Measurements from ENCODE around the gene WRAP73. TPM values are rescaled to one million over a fixed set of nuclear protein-coding genes. Genes with fewer than 3 reads are reported as not detected.

Gene WRAP73
- total and polyA plus RNA-seq, 5 donors = 8.7 to 13.9 (median 12.5) TPM

DNA sequence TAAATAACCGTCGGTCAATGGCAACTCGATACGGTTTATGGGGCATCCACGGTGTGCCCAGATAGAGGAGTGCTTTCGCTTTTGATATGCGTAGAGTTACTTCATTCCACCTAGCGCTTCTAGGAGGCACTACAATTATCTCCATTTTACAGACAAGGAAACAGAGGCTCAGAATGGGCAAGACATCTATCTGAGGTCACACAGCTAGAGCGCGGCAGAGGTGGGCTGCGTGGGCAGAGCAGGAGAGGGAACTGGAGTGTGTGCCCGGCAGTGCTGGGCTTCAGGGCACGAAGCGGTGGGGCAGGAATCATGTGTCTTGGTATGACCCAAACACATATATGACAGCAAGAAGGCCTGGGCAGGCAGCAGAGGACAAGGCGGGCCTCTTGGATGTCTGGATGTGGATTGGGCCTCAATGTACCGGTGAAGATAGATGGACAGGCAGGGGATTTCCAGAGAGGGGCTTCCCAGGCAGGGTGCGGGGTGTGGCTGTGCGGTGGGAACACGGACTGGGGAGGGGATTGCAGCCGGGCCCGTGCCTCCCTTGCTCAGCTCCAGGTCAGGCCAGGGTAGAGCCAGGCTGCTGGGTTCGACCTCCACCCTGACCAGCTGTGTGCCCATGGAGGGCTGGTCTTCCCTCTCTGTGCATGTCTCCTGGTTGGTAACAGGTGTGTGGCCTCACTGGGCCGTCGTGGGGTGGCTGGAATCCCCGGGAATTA is 23.6 kb upstream of the WRAP73 start:
- H3K4me1 ChIP-seq (ENCODE audit: control insufficient read depth, insufficient read depth, low read length) = no peaks in the 10 kb centered on the region
- intact Hi-C loops (cut with DNase I) = no loop called here
- WGBS = 89% methylated on average over 25 of the region's 25 CpGs
- H3K9me3 ChIP-seq (ENCODE audit: control insufficient read depth, low read length) = no peaks in the 10 kb centered on the region
- ATAC-seq (no peak), DNase-seq (peak; percentile 6 to 40 (median 36))
- H3K4me3 ChIP-seq (ENCODE audit: low read length) = no peak overlapping the region
- no peak overlapping the region for H3K27ac ChIP-seq (ENCODE audit: low read length)
- no peaks in the 10 kb centered on the region for H3K27me3 ChIP-seq (ENCODE audit: control insufficient read depth, insufficient read depth)

GRCh38 chr1:3672971-3673361 is 23.1 kb upstream of the WRAP73 start:
- intact Hi-C loops (cut with DNase I) = no loop called here

GRCh38 chr1:3672231-3672970 is 22.5 kb upstream of the WRAP73 start:
- H3K4me1 ChIP-seq (ENCODE audit: control insufficient read depth, insufficient read depth, low read length) = no peaks in the 10 kb centered on the region
- no peaks in the 10 kb centered on the region for H3K9me3 ChIP-seq (ENCODE audit: control insufficient read depth, low read length)
- peak in 2 of 3 donors; percentile 4 to 13 for DNase-seq
- WGBS = 80% methylated on average over 21 of the region's 21 CpGs
- intact Hi-C loops (cut with DNase I) = no loop called here
- ATAC-seq = no peak
- no peaks in the 10 kb centered on the region for H3K27me3 ChIP-seq (ENCODE audit: control insufficient read depth, insufficient read depth)
- no peak overlapping the region for H3K27ac ChIP-seq (ENCODE audit: low read length)
- H3K4me3 ChIP-seq (ENCODE audit: low read length) = no peak overlapping the region

More at GRCh38 chr1:3672971-3673361, 23.1 kb upstream of the WRAP73 start:
- no peak overlapping the region for H3K4me3 ChIP-seq (ENCODE audit: low read length)
- no peaks in the 10 kb centered on the region for H3K9me3 ChIP-seq (ENCODE audit: control insufficient read depth, low read length)
- DNase-seq (peak in 2 of 3 donors; percentile 10 to 28), ATAC-seq (no peak)
- WGBS = 85% methylated on average over 17 of the region's 17 CpGs
- no peaks in the 10 kb centered on the region for H3K27me3 ChIP-seq (ENCODE audit: control insufficient read depth, insufficient read depth)
- H3K4me1 ChIP-seq (ENCODE audit: control insufficient read depth, insufficient read depth, low read length) = no peaks in the 10 kb centered on the region
- H3K27ac ChIP-seq (ENCODE audit: low read length) = no peak overlapping the region

DNA sequence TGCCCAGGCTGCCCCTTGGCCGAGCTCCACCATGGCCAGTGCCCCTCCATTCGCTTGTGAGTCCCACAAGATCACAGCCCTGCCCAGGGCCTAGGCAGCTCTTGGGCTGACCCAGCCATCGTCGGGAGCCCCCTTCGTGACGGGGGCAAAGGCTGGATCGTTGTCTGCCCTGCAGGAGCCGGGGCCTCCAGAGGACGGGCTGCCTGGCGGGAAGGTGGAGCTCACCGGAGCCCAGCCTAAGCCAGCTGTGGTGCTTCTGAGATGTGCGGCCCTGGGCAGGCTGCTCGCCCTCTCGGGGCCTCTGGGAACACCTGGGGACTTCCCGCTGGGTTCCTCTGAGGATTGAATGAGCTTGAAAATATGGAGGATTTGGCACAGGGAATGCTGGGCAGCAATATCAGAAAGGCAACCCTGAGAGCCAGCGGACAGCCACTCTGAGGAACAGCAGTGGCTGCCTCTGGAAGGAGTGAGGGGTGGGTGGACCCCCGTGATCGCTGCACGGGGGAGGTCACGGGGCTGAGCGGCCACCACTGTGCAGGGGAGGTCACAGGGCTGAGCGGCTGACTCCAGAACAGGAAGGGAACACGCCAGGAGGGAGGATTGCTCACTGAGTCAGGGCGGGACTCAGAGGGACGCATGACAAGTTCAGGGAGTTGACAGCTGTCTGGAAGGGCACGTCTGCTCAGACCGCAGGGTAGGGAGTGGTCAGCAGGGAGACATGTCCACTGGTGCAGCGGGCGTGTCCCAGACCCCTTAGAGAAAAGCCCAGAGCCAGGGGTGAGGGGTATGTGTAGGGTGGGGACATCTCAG is 21.7 kb upstream of the WRAP73 start:
- no peaks in the 10 kb centered on the region for H3K27me3 ChIP-seq (ENCODE audit: control insufficient read depth, insufficient read depth)
- intact Hi-C loops (cut with DNase I) = no loop called here
- no peaks in the 10 kb centered on the region for H3K4me1 ChIP-seq (ENCODE audit: control insufficient read depth, insufficient read depth, low read length)
- ATAC-seq = peak in 1 of 2 donors; percentile 7
- H3K4me3 ChIP-seq (ENCODE audit: low read length) = no peak overlapping the region
- H3K9me3 ChIP-seq (ENCODE audit: control insufficient read depth, low read length) = no peaks in the 10 kb centered on the region
- H3K27ac ChIP-seq (ENCODE audit: low read length) = no peak overlapping the region
- WGBS = 52% methylated on average over 29 of the region's 29 CpGs
- peak in 2 of 3 donors; percentile 15 to 31 for DNase-seq

GRCh38 chr1:3670823-3671265 is 20.9 kb upstream of the WRAP73 start:
- peak in 1 of 3 donors; percentile 50 for DNase-seq

GRCh38 chr1:3669971-3670431 is 20.1 kb upstream of the WRAP73 start:
- Histone ChIP-seq H3K9me3 (ENCODE audit: control insufficient read depth, low read length) (no peaks in the 10 kb centered on the region), H3K27ac (ENCODE audit: low read length) (no peak overlapping the region), H3K4me1 (ENCODE audit: control insufficient read depth, insufficient read depth, low read length) (no peaks in the 10 kb centered on the region), H3K27me3 (ENCODE audit: control insufficient read depth, insufficient read depth) (no peaks in the 10 kb centered on the region), H3K4me3 (ENCODE audit: low read length) (no peak overlapping the region)
- intact Hi-C loops (cut with DNase I) = no loop called here
- WGBS = 92% methylated on average over 9 of the region's 9 CpGs
- DNase-seq = peak in 2 of 3 donors; percentile 5 to 11
- ATAC-seq = no peak

More at GRCh38 chr1:3670823-3671265, 20.9 kb upstream of the WRAP73 start:
- intact Hi-C loops (cut with DNase I) = no loop called here
- Histone ChIP-seq H3K27ac (ENCODE audit: low read length) (no peak overlapping the region), H3K4me1 (ENCODE audit: control insufficient read depth, insufficient read depth, low read length) (no peaks in the 10 kb centered on the region), H3K9me3 (ENCODE audit: control insufficient read depth, low read length) (no peaks in the 10 kb centered on the region), H3K27me3 (ENCODE audit: control insufficient read depth, insufficient read depth) (no peaks in the 10 kb centered on the region), H3K4me3 (ENCODE audit: low read length) (no peak overlapping the region)
- 79% methylated on average over 15 of the region's 15 CpGs for WGBS
- no peak for ATAC-seq

DNA sequence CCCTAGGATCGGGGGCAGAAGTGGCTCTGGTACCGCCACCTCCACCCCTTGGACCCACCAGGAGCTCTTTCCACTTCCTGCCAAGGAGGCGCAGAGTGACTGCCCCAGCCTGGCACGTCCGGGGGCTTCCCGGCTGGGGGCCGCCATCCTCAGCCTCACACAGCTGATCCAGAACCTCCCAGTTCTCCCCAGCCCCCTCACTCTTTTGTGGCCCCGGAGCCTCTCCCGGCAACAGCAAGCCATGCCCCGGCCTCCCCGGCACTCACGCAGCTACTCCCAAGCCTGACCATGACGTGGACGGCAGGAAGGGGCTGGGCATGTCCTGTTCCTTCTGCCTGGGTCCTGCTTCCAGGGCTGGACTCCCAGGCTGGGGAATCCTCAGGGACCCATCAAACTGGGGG is 19.5 kb upstream of the WRAP73 start:
- intact Hi-C loops (cut with DNase I) = no loop called here
- ATAC-seq (peak in 1 of 2 donors; percentile 42), DNase-seq (peak in 2 of 3 donors; percentile 19 to 41)
- 64% methylated on average over 14 of the region's 14 CpGs for WGBS
- Histone ChIP-seq H3K4me1 (ENCODE audit: control insufficient read depth, insufficient read depth, low read length) (no peaks in the 10 kb centered on the region), H3K27me3 (ENCODE audit: control insufficient read depth, insufficient read depth) (no peaks in the 10 kb centered on the region), H3K4me3 (ENCODE audit: low read length) (no peak overlapping the region), H3K9me3 (ENCODE audit: control insufficient read depth, low read length) (no peaks in the 10 kb centered on the region), H3K27ac (ENCODE audit: low read length) (no peak overlapping the region)

- Histone ChIP-seq H3K27ac (ENCODE audit: low read length) (no peak overlapping the region), H3K4me3 (ENCODE audit: low read length) (no peak overlapping the region)
Observed at GRCh38 chr1:3668585-3669300, 18.8 kb upstream of the WRAP73 start.

GRCh38 chr1:3668148-3668547 is 18.2 kb upstream of the WRAP73 start:
- peak in 2 of 3 donors; percentile 6 to 24 for DNase-seq
- intact Hi-C loops (cut with DNase I) = no loop called here
- no peaks in the 10 kb centered on the region for H3K4me1 ChIP-seq (ENCODE audit: control insufficient read depth, insufficient read depth, low read length)
- 74% methylated on average over 8 of the region's 8 CpGs for WGBS
- H3K27me3 ChIP-seq (ENCODE audit: control insufficient read depth, insufficient read depth) = no peaks in the 10 kb centered on the region
- no peaks in the 10 kb centered on the region for H3K9me3 ChIP-seq (ENCODE audit: control insufficient read depth, low read length)
- H3K4me3 ChIP-seq (ENCODE audit: low read length) = no peak overlapping the region
- no peak overlapping the region for H3K27ac ChIP-seq (ENCODE audit: low read length)
- ATAC-seq = no peak

More at GRCh38 chr1:3668585-3669300, 18.8 kb upstream of the WRAP73 start:
- peak; percentile 71 to 89 (median 89) for DNase-seq
- ATAC-seq = peak; percentile 82 to 86
- intact Hi-C loops (cut with DNase I) = no loop called here
- Histone ChIP-seq H3K4me1 (ENCODE audit: control insufficient read depth, insufficient read depth, low read length) (no peaks in the 10 kb centered on the region), H3K27me3 (ENCODE audit: control insufficient read depth, insufficient read depth) (no peaks in the 10 kb centered on the region), H3K9me3 (ENCODE audit: control insufficient read depth, low read length) (no peaks in the 10 kb centered on the region)
- WGBS = 28% methylated on average over 30 of the region's 30 CpGs

DNA sequence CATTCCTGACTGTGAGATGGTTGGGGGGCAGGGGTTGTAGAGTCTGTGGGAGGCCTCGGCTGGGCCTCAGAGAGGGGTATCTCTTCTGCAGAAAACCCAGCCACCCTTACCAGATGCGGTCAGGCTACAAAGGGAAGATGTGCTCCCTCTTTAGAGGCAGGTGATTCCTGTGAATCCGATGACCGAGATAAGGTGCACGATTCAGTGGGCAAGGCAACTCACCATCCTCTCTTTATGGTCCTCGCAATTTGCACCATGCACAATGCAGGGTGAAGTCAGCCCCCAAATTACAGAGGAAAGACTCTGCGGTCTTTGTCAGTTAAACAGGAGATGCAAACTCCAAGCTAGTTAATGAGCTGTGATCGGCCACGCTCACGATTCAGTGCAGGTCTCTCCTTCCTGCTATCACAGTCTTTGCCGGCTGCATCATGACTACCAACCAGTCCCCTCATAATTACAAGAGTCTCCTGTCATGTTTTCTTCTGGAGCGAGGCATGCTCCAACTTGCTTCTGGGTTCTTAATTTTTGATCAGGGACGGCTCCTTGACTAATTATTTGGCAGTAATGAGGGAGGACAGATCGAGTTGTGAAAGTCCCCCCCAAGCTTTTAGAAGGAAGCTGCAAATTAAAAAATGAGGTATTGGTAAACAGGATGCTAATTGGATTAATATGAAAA is 14.9 kb upstream of the WRAP73 start:
- Histone ChIP-seq H3K4me1 (ENCODE audit: control insufficient read depth, insufficient read depth, low read length) (no peaks in the 10 kb centered on the region), H3K27me3 (ENCODE audit: control insufficient read depth, insufficient read depth) (no peaks in the 10 kb centered on the region), H3K4me3 (ENCODE audit: low read length) (no peak overlapping the region), H3K9me3 (ENCODE audit: control insufficient read depth, low read length) (no peaks in the 10 kb centered on the region), H3K27ac (ENCODE audit: low read length) (no peak overlapping the region)
- intact Hi-C loops (cut with DNase I) = no loop called here
- WGBS = 87% methylated on average over 14 of the region's 14 CpGs
- DNase-seq (peak in 2 of 3 donors; percentile 3 to 6), ATAC-seq (no peak)
